HG03097 (cell line): Measurements from ENCODE around the gene SNED1.
"Not testable (repeated sequence)": the region's sequence is repeated elsewhere in the genome, so short reads cannot be mapped to it uniquely, and the experiment has no call there.

Experiments
- ATAC-seq: cut with Tn5 transposase; IDR thresholded peaks from one replicate; pipeline ENCODE4 v1.9.1; 2021; ENCODE audit not compliant: unreplicated experiment, low FRiP score

Gene SNED1

DNA sequence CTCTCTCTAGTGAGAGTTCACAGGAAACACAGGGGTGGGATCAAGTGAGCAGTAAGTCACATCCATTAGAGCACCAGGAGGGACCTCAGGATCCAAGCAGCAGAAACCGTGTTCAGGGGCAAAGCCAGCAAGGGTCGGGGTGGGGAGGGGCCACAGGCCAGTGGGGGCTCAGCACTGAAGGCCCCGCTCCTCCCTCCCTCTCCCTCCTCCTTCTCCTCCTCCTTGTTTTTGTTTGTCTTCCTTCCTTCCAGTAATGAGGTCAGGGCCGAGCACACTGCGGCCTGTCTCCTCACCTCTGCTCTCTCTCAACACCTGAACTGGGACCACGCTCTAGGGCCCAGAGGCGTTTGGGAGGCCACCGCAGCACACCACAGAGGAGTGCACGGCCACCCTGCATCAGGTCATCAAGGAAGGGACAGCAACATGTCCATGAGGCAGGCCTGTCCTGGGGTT, 82.8 kb downstream of the SNED1 start:
- no peak for ATAC-seq

DNA sequence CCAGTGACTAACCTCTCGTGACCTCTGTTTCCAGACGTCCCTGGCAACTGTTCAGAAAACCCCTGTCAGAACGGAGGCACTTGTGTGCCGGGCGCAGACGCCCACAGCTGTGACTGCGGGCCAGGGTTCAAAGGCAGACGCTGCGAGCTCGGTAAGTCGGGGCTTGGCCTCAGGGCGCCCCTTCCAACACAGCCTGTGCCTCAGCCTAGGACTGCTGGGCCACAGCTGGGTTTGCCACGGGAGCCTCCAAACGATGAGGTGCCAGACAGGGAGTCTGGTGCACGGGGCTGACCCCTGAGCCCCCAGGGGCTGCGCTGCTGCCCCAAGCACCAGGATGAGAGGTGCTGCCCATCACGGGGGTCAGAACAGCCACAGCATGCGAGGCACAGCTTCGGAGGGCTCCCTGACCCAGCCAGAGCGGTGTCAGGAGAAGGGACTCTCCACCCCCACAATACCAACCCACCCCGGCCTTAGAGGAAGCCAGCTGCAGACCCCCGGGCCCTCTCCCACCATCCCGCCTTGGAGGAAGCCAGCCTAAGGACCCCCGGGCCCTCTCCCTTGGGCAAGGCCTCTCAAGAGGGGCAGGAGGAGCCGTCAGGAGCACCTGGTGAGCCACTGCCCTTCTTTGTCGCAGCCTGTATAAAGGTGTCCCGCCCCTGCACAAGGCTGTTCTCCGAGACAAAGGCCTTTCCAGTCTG, 83.4 kb downstream of the SNED1 start:
- no peak for ATAC-seq

DNA sequence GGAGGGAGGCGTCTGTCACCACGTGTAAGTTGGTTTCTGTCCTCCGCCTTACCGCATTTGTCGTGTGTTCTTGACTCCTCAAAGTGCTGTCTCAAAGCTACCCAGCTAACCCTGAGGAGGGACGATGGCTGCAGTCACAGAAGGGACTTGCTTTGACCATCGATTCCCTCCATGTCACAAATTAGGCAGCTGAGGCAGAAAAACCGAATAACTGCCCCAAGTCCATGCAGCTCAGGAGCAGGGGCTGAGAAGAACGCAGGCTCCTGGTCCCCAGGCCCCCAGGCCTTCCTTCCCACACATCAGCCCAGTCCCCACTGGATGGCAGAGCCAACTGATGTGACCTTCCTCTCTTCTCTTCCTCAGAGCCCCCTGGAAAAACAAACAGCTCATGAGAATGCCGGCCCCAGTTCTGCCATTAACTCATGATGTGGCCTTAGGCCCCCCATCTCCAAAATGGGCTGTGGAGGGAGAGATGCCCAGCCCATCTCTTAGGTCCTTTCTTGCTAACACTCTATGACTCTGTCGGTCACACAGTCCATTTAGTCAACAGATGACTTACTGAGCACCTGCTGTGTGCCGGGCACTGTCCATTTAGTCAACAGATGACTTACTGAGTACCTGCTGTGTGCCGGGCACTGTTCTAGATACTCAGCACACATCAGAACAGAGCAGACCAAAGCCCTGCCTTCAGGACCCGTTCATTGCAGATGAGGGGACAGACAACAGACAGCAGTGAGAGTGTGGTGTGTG, 84.1 kb downstream of the SNED1 start:
- ATAC-seq, result no peak

DNA sequence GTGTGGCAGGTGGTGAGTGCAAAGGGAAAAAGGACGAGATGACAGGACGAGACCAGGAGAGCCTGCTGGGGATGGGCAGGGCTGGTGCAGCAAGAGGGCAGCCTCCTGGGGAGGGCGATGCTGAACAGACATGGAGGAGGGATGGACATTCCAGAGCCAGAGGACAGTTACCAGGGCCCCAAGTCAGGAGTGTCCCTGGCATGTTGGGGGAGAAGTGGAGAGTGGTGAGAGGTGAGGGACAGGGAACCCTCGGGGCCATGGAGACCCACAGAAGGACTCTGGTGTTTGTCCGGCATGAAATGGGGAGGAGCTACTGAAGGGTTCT, 84.6 kb downstream of the SNED1 start:
- ATAC-seq, result no peak

DNA sequence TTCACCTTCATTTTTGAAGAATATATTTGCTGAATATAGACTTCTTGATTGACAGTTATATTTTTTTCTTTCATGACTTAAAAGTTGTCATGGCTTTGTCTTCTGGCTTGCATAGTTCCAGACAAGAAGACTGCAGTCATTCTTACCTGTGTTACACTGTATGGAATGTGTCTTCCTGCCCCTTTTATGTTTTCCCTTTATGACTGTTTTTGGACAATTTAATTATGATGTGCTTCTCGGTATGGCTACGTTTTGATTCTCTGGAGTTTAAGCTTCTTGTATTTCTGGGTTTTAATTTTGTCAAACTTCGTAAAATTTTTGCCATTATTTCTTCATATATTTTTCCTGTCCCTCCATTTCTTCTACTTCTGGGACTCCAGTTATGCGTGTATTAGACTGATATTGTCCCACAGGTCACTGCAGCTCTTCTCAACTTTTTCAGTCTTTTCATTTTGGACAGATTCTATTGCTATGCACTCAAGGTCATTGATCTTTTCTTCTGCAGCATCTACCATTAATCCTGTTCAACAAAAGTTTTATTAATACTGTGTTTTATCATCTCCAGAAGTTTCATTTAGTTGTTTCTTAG, 86.5 kb downstream of the SNED1 start:
- no peak for ATAC-seq

DNA sequence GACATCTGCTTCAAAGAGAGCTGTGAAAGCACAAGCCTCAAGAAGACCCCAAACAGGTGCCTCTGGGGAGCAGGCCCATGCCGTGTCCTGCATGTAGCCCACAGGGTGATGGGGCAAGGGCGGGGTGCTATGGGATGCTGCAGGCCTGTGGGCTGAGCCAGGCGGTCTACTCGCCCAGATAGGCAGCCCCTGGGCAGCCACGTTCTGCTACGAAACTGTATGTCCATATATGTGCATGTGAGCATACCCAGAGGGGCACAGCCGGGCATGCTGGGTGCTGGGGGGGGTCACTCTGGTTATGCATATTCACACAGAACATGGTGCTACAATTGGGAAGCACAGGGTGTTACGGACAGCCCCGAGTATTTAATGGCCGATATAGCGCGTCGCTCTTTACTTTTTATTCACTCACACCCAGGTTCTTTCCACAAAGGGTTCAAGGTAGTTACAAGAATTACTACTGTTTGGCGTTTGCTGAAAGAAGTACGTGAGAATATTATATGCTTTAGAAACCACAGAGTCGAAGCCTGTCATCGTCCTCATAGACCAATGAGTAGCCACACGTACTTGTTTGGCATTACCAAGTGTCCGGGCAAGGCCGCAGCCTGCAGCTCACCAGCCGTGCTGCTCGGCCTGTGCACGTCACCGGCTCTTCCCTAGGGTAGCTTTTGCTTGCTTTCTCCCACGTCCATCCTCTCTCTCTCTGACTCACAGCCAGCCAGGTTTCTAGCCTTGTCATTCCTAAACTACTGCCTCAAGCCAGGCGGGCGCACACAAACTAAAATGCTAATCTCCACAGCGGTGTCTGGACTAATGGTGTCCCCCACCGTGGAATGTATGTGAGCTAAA, 89.2 kb downstream of the SNED1 start:
- peak; percentile 50 for ATAC-seq

DNA sequence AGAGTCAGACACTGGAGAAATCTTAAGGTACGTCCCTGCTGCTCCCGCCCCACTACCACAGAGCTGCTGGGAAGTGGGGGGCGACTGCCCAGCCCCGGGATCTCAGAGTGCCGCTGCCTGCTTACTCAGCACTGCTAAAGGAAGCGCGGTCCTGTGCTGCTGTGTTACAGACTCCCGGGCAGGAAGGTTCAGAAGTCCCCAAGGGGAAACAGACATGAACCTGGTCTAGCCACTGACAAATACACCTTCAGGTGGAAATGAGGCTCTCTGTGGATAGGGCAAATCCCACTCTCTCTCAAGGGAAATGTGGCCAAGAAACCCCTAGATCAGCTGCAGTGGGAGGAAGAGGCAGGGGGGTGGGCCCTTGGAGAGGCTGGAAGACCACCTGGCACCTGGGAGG, 90.0 kb downstream of the SNED1 start:
- ATAC-seq, result peak; percentile 38

DNA sequence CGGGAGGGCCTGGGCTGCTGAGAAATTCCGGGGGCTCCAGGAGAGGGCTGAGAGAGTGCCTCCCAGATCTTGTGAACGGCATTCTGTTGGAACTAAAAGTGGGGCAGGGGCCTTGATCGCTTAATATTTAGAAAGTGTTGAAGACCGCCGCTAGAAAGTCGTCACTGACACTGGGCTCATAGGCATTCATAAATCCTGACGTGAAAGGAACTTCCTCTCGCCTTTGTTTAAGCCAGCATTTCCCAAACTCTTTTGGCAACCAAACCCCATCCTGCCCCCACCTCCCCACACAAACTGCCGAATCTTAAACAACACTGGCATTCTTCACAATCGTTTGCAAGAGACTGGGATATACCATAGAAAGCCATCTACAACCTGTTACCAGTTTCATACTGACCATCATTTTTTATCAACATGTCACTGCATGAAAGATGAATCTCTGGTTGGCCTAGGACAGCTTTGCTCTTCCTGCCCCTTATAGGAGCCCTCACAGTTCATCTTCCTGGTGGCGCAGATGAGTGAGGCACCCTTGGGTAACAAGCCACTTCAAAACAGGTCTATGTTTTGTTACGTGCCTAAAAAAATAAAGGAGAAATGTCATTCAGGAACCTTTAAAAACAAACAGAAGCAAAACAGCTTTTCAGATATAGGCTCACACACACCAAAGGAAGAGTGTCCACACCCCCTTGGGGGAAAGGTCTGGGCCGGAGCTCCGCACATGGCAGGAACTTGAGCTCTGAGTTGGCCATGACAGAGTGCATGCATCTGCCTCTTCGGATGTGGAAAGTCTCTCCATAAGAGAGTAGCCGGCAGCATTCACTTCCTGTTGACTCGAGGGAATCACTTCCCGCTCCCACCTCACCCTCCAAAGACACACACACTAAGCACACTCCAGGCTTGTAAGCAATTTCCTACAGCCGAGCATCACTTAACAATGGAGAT, 90.6 kb downstream of the SNED1 start:
- ATAC-seq, result no peak

DNA sequence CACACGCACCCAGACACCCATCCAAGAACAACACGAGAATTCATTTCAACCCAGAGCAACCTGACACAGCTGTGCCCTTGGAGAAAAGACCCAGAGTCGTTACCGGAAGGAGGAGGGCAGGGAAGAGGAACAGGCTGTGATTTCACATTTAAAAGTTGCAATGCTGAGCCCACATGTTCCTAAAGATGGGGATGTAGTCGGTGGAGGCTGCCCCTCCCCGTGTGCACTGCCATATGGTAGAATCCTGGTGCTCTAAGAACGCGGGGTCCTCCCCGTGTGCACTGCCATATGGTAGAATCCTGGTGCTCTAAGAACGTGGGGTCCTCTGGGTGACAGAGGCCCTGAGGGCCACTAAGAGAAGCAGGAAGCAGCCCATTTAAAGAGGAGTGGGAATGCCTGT, 92.8 kb downstream of the SNED1 start:
- no peak for ATAC-seq

DNA sequence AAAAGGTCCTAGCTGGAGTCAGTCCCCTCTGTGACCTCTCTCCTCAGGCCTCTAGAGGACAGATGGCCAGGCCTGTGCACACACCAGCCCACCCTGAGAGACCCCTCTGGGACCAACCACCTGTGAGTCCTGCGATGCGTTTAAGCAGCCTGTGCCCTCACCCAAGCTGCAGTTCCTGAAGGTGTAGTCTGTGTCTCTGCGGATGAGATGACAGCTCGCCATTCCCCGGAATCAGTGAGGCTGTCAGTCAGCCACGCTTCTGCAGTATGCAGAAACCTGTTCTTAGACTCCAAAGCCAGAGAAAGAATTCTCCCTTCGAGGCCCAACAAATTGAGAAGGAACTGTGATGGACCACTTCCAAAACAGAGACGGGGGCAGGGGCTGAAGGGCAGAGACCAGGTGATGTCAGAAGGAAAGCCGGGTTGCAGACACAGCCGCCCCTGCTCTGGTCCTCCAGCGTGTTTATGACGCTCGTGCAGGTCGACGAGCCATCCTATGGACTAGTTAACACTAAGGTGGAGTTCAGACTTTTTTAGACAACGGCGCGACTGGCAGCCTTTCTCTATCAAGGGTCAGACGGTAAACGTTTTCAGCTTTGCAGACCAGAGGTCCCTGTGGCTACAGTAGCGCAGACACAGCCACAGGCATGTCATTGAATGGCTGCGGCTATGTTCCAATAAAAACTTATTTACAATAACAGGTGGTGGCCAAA, 93.5 kb downstream of the SNED1 start:
- no peak for ATAC-seq

DNA sequence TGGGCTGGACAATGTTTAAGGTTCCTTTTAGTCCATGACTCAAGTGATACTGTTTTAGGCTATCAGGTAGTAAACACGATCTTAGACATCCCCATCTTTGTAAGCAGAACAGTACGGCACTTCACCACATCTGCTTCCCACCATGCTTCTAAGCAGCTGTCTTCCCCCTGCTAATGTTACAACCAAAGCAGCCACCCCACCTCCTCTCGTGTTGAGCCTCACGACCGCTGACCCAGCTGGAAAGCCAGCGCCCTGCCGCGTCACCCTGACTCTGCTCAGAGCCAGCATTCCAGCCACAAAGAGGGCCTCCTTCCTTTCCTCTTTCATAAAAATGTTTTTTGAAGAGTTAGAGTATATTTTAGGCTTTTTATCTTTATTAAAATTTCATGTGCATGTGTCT, 94.3 kb downstream of the SNED1 start:
- ATAC-seq, result no peak

DNA sequence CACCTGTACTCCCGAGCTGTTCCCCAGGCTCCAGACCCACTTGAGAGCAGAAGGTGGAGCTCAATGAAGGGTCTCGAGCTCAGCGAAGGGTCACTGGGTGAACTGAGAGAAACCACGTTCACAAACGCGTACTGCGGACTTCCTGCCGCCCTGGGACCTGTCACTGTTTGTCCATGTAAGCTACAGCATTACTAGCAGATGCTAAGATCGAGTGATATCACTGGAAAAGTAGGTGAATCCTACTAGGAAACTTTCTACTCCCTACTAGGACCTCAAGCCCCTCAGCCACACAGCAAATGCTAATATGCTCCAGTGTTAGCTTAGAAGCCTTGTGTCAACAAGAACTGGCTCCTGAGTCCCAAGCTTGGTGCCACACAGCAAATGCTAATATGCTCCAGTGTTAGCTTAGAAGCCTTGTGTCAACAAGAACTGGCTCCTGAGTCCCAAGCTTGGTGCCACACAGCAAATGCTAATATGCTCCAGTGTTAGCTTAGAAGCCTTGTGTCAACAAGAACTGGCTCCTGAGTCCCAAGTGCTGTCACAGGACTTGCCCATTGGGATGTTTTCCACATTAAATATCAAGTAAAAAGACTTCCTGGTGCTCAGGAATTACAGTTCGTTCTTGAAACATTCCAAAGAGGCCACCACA, 94.8 kb downstream of the SNED1 start:
- ATAC-seq, result not testable (repeated sequence)

DNA sequence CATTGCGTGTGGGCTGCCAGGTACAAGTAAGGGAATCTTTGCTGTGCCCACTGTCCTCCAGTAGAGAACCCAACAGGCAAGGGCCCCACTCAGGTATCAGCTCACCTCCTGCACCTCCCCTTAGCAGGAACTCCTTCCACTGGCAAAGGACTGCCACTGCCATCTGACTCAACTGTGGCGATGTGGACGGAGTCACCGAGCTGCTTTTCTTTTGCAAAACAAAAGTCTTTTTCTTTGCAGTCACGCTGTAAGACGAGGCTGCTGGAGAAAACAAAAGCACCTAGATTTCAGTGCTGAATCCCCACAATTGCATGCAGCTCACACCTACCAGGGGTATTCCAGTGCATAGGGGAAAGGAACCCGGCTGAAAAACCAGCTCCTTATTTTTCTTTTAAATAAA, 95.8 kb downstream of the SNED1 start:
- no peak for ATAC-seq

DNA sequence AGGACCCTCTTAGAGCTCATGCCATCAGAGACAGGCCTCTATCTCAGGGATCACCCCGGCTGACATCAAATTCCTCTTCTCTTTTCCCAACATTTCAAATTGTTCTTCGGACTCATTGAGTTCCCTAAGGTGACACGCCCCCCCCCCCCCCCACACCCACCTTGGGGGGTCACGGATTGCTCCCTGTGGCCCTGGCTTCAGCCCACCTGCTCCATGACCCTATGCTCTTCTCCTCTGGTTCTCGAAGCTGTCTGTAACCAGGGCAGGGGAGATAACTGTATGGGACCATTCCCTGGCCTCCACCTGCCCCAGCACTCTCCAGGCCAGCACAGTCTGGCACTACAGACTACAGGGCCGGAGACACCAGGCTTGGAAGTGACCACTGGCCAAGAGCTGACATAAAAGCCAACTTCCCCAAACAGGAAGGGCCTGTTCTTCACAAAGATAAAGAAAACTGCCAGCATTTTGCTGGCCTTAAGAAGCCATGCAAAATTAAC, 96.6 kb downstream of the SNED1 start:
- ATAC-seq, result no peak

DNA sequence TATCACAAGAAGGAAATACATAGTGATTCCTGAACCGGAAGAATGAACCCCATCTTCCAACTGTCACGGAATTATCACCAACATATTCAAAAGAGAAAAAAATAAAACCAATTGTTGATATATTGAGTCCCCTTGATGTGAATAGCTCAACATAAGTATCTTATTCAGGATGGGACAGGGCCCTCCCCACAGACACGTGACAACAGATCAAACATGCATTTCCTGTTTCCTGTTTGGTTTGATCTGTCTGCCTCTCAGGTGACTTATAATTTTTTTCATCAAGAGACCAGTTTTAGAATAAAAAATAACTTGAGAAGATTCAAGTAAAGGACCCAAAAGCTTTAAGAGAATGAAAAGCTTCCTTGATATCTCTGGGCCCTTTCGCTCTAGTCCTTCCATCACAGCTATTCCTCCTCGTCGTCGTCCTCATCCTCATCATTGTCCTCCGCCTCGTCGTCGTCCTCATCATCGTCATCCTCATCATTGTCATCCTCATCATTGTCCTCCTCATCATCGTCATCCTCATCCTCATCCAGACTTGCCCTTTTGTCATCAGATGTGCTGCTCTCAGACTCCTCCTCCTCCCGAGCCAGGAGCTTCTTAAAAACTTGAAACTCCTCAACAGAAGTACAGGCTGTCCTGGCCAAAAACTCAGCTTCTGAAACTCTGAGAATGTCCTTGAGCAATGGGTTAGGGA, 97.3 kb downstream of the SNED1 start:
- no peak for ATAC-seq

DNA sequence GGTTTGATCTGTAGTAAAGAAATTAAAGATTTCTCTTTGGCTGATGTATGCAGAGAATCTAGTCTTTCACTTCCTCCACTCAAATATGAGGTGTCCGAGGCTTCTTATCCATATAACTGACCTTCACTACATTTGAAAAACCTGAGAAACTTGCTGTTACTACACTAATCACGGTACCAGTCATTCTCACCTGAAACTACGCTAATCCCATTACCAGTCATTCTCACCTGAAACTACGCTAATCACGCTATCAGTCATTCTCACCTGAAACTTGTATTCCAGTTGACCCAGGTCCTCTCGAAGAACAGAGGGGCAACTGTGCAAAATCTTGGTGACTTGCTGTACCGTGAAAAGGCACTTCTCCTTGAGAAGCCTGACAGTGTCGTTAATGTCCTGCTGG, 98.6 kb downstream of the SNED1 start:
- ATAC-seq, result no peak

DNA sequence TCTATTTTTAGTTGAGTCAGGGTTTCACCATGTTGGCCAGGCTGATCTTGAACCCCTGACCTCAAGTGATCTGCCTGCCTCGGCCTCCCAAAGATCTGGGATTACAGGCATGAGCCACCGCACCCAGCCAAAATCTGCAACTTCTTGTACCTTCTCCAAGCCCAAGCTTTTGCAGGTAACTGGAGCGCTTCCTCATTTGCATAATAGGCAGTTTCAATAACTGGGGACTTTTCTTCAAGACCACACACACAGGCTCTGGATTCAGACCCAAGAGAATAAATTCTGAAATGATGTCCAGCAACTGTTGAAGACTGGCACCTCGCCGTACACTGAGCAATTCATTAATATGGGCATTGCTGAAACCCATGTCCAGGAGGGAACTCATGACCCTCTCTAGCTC, 100.8 kb downstream of the SNED1 start:
- no peak for ATAC-seq

DNA sequence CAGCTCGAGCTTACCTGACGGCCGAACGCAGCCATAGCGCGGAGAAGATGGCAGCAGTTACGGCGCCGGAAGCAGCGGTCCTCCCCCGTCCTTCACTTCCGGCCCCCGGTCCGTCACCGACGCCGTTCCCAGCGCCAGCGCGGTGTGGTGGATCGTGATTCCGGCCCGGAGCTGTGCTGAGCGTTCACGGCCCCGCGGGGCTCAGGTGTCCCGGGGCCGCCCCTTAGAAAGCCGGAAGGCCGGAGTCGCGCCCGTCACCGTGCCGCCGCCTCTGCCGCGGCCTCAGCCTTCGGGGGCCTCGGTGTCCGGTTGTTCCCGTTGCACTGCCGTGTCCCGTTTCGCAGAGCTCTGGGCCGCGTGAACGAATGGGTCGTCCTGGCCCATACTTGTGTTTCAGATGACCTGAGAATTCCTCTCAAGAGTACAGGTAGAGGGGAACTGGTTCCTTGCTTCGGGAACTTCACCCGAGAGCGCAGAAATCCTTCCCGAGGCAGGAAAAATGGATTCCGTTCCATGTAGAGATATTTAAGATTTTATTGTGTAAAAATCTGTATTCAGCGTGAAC, 103.9 kb downstream of the SNED1 start, which contains the start of gene MTERF4:
MTERF4 (minus strand) TSS at position 49 of the 565 bp plus-strand sequence; CDS start at position 35, 14 bp downstream.
- peak; percentile 81 for ATAC-seq
